Thyroid gland (tissue), 4 donors: Measurements from ENCODE around the gene PHLDB3.

ENCODE experiments used
- CTCF ChIP-seq, 6 experiments: fragments of 200-600 bp in 3 of 6; fragments of 450-650 bp in 3 of 6; sonication (generic) in 3 of 6; IDR thresholded peaks; one replicate each; pipeline ENCODE4 v1.5.1; 2016 to 2019; ENCODE audit warnings: antibody characterized with exemption in 6 of 6, mild to moderate bottlenecking in 2 of 6, inconsistent platforms in 1 of 6, moderate library complexity in 1 of 6
- POLR2A ChIP-seq, 2 donors: fragments of 450-650 bp; IDR thresholded peaks; one replicate each; pipeline ENCODE4 v1.6.1; 2017; ENCODE audit warnings: antibody characterized with exemption in 2 of 2, mild to moderate bottlenecking in 2 of 2, moderate library complexity in 1 of 2

DNA sequence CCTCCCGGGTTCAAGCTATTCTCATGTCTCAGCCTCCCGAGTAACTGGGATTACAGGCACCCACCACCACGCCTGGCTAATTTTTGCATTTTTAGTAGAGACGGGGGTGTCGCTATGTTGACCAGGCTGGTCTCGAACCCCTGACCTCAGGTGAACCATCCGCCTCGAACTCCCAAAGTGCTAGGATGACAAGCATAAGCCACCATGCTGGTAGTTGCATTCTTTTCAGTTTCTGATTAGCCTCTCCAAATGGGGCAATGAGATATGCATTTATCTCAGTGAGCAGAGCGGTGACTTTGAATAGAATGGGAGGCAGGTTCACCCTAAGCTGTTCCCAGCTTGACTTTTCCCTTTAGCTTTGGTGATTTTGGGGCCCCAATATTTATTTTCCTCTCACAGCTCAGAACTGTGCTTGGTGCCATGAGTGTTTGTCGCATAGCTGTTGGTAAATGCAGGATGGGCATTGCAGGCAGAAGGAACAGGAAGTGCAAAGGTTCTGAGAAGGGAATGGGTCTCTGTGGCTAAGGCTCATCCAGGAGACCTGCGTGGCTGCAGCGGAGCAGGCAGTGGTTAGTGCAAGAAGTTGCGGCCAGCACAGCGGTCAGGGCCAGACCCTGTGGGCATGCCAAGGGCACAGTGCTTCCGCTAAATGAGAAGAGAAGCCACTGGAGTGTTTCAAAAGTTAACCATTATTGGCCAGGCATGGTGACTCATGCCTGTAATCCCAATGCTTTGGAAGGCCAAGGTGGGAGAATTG is 59.8 kb downstream of the PHLDB3 start:
- TF ChIP-seq CTCF (IDR thresholded peaks at IDR 0.05) (no peak), POLR2A (IDR thresholded peaks at IDR 0.05) (no peak)
